K562 (cell line): ENCODE results near the gene PIK3R5. TPM values are rescaled to one million over a fixed set of nuclear protein-coding genes. Genes with fewer than 3 reads are reported as not detected.

ENCODE experiments used
- ATAC-seq: fragments of 200-7000 bp; cut with Tn5 transposase; 3 replicates; pipeline ENCODE4 v1.9.1; 2020; ENCODE audit warnings: moderate library complexity
- BruUV-seq: library from RNA; stranded (reverse); fragments of 400-500 nt; replicated peaks from 2 replicates; lab custom pipeline; 2021; lab: Mats Ljungman, UMichigan
- CTCF ChIA-PET: fragments of 300-600 bp; formaldehyde crosslinking; extraction: SDS; loops from one replicate; lab custom pipeline; 2021; ENCODE audit warnings: low intra/inter-chr PET ratio; lab: Yijun Ruan, JAX
- POLR2A ChIA-PET: fragments of 300-600, 350-650 bp; sonication (Branson Sonifier 250); formaldehyde crosslinking; extraction: SDS; loops from one replicate; lab custom pipeline; 2021; ENCODE audit warnings: antibody characterized with exemption, inconsistent platforms; lab: Yijun Ruan, JAX
- DNase-seq, 4 experiments: peaks; one replicate each; pipeline versions ENCODE4 v3.0.0 to v3.0.0-alpha.2; 2011 to 2018; ENCODE audit warnings: low spot score in 3 of 4, mixed read lengths in 3 of 4; ENCODE audit errors: extremely low read depth in 1 of 4
- FAIRE-seq: peaks from 2 replicates; lab custom pipeline; 2011; peaks lifted over from hg19 to GRCh38; lab: Jason Lieb, UNC
- H2AFZ ChIP-seq: 2 replicates; pipeline ENCODE4 v1.6.0; 2011; ENCODE audit warnings: low read depth, low read length, control low read depth, inconsistent platforms
- H3K27ac ChIP-seq: fragments of 200-600 bp; 3 replicates; pipeline ENCODE4 v1.8.0; 2011; ENCODE audit warnings: low read depth, mild to moderate bottlenecking, control low read depth, inconsistent platforms, low read length, moderate library complexity, mixed read lengths; ENCODE audit errors: extremely low read depth
- H3K27me3 ChIP-seq, 2 experiments: fragments of 300-600 bp in 1 of 2; 2 replicates in 1 of 2; 3 replicates in 1 of 2; pipeline versions ENCODE4 v1.6.0 to v1.8.0; 2011; ENCODE audit warnings: inconsistent platforms in 2 of 2, low read length in 2 of 2, mild to moderate bottlenecking in 1 of 2, mixed read lengths in 1 of 2, moderate library complexity in 1 of 2; ENCODE audit not compliant: control insufficient read depth in 2 of 2, insufficient read depth in 2 of 2
- H3K36me3 ChIP-seq: fragments of 300-600 bp; 3 replicates; pipeline ENCODE4 v1.8.0; 2011; ENCODE audit warnings: mild to moderate bottlenecking, low read length, inconsistent platforms; ENCODE audit not compliant: control insufficient read depth, insufficient read depth
- H3K4me1 ChIP-seq, 2 experiments: fragments of 200-600 bp in 1 of 2; replicated peaks in 1 of 2; 2 replicates in 1 of 2; 3 replicates in 1 of 2; pipeline versions ENCODE4 v1.5.1 to v1.8.0; 2011; ENCODE audit warnings: inconsistent platforms in 2 of 2, low read length in 2 of 2, mild to moderate bottlenecking in 1 of 2, mixed read lengths in 1 of 2, moderate library complexity in 1 of 2; ENCODE audit not compliant: control insufficient read depth in 2 of 2, insufficient read depth in 2 of 2
- H3K4me2 ChIP-seq: 2 replicates; pipeline ENCODE4 v1.6.1; 2011; ENCODE audit warnings: low read length, control low read depth, inconsistent platforms, mixed read lengths; ENCODE audit not compliant: insufficient read depth
- H3K4me3 ChIP-seq: fragments of 200-600 bp; sonication (generic), shearing (Covaris generic); 2 replicates; pipeline ENCODE4 v1.5.1; 2016; ENCODE audit warnings: control low read depth, inconsistent platforms
- H3K79me2 ChIP-seq: fragments of 200-600 bp; 3 replicates; pipeline ENCODE4 v1.8.0; 2011; ENCODE audit warnings: low read length, inconsistent platforms; ENCODE audit not compliant: control insufficient read depth, insufficient read depth
- H3K9ac ChIP-seq, 2 experiments: 2 replicates each; pipeline versions ENCODE4 v1.6.0 to v1.6.1; 2011; ENCODE audit warnings: low read depth in 2 of 2, low read length in 2 of 2, control low read depth in 1 of 2, inconsistent platforms in 1 of 2, mild to moderate bottlenecking in 1 of 2, mixed read lengths in 1 of 2; ENCODE audit not compliant: insufficient read depth in 1 of 2
- H3K9me1 ChIP-seq: one replicate; pipeline ENCODE4 v1.6.0; 2011; ENCODE audit warnings: inconsistent platforms, mild to moderate bottlenecking, low read length, moderate library complexity; ENCODE audit not compliant: control insufficient read depth, insufficient read depth
- H3K9me3 ChIP-seq: replicated peaks from 2 replicates; pipeline ENCODE4 v1.5.1; 2011; ENCODE audit warnings: low read depth, low read length, inconsistent platforms; ENCODE audit not compliant: control insufficient read depth, insufficient read depth
- H4K20me1 ChIP-seq: replicated peaks from 2 replicates; pipeline ENCODE4 v1.6.1; 2011; ENCODE audit warnings: low read length, inconsistent platforms, mixed read lengths; ENCODE audit not compliant: control insufficient read depth, insufficient read depth
- ARID1B ChIP-seq: fragments of 450-650 bp; IDR thresholded peaks from 2 replicates; pipeline ENCODE4 v1.6.1; 2016; ENCODE audit warnings: antibody characterized with exemption, mild to moderate bottlenecking, inconsistent platforms
- CBFA2T2 ChIP-seq: fragments of 450-650 bp; conservative IDR thresholded peaks from 2 replicates; pipeline ENCODE4 v1.6.1; 2017; ENCODE audit warnings: mild to moderate bottlenecking
- FUS ChIP-seq: fragments of 200-400 bp; formaldehyde crosslinking; optimal IDR thresholded peaks from 2 replicates; pipeline ENCODE3; 2017; ENCODE audit warnings: low read depth, low read length
- LEF1 ChIP-seq: fragments of 450-650 bp; IDR thresholded peaks from 2 replicates; pipeline ENCODE4 v1.6.1; 2016; ENCODE audit warnings: mild to moderate bottlenecking
- MTA3 ChIP-seq: fragments of 450-650 bp; formaldehyde crosslinking; IDR thresholded peaks from 2 replicates; pipeline ENCODE4 v1.6.1; 2017; ENCODE audit warnings: mild to moderate bottlenecking, borderline replicate concordance
- NR4A1 ChIP-seq, 2 experiments: fragments of 250-450 bp in 1 of 2; fragments of 450-650 bp in 1 of 2; sonication (Bioruptor Pico) in 1 of 2; IDR thresholded peaks; 2 replicates each; pipeline versions ENCODE4 v1.4.0 to v1.6.1; 2016 to 2020; ENCODE audit warnings: mild to moderate bottlenecking in 2 of 2, missing compliant biosample characterization in 1 of 2, missing genetic modification characterization in 1 of 2, moderate library complexity in 1 of 2
- POLR2G ChIP-seq: fragments of 200-400 bp; formaldehyde crosslinking; IDR thresholded peaks from 2 replicates; pipeline ENCODE4 v1.6.1; 2017; ENCODE audit warnings: low read depth, mild to moderate bottlenecking, antibody characterized with exemption, low read length, moderate library complexity
- TBP ChIP-seq: optimal IDR thresholded peaks from 2 replicates; pipeline ENCODE3; 2011; ENCODE audit warnings: low read depth, low read length, improper control_type of control experiment
- TCFL5 ChIP-seq: fragments of 250-450 bp; sonication (Bioruptor Pico); conservative IDR thresholded peaks from 2 replicates; pipeline ENCODE4 v1.6.1; 2021; ENCODE audit warnings: mild to moderate bottlenecking, moderate library complexity, matching md5 sums
- THRAP3 ChIP-seq: fragments of 450-650 bp; IDR thresholded peaks from 2 replicates; pipeline ENCODE4 v1.6.1; 2016; ENCODE audit warnings: mild to moderate bottlenecking, inconsistent platforms, borderline replicate concordance
- TSC22D4 ChIP-seq: fragments of 450-650 bp; IDR thresholded peaks from 2 replicates; pipeline ENCODE4 v1.6.1; 2016; ENCODE audit warnings: missing genetic modification characterization, missing biosample characterization, control low read depth
- ZNF217 ChIP-seq: sonication (generic); formaldehyde crosslinking; IDR thresholded peaks from 2 replicates; pipeline ENCODE4 v1.8.0; 2022; ENCODE audit warnings: mild to moderate bottlenecking, missing genetic modification reagents
- ZNF76 ChIP-seq: fragments of 250-450 bp; sonication (Bioruptor Pico); IDR thresholded peaks from 2 replicates; pipeline ENCODE4 v1.4.0; 2020; ENCODE audit warnings: mild to moderate bottlenecking, moderate library complexity, borderline replicate concordance
- WGBS: fragments of 100-300 bp; shearing (Covaris generic); methylation state at CpG from one replicate; pipeline ENCODE4 v1.1.6; 2016; ENCODE audit warnings: low coverage, mixed read lengths; ENCODE audit not compliant: insufficient coverage; ENCODE audit errors: missing lambda C conversion rate; 5-methylcytosine and 5-hydroxymethylcytosine counted together
- in situ Hi-C: fragments of 300-500 bp; cut with MboI; formaldehyde crosslinking; loops from 4 replicates; pipeline ENCODE4 v1.15.0; 2018; ENCODE audit warnings: inconsistent platforms, mixed read lengths
- intact Hi-C: fragments of 100-400 bp; cut with micrococcal nuclease; formaldehyde crosslinking; loops from 2 replicates; pipeline ENCODE4 v1.14.2; 2022
- polyA plus RNA-seq, 8 experiments: library from polyadenylated mRNA; depleted of rRNA in 4 of 8; stranded (reverse) in 5 of 8; unstranded in 3 of 8; fragments of >200 nt; fragmentation: Nextera tagmentation in 2 of 8; fragmentation: Illumina TruSeq in 1 of 8; extraction: Ambion mirVana in 2 of 8; extraction: Trizol in 1 of 8; gene quantifications; 2 replicates each; pipeline versions ENCODE4 v1.2.1 to v1.2.3, GENCODE V29; 2011 to 2014; ENCODE audit warnings: inconsistent platforms in 1 of 8, missing spikeins in 1 of 8
- total RNA-seq, 7 experiments: library from RNA; depleted of rRNA in 6 of 7; stranded (reverse); fragments of >200 nt in 6 of 7; fragmentation: Illumina TruSeq in 2 of 7; extraction: Trizol in 2 of 7; gene quantifications; 2 replicates each; pipeline versions ENCODE4 v1.2.1 to v1.2.3, GENCODE V29; 2011 to 2021; ENCODE audit warnings: low replicate concordance in 1 of 7
- TF ChIP-seq, protein P1 (sequence below): fragments of 250-450 bp; sonication (Bioruptor Pico); IDR thresholded peaks from 2 replicates; pipeline ENCODE4 v1.4.0; 2020; ENCODE audit warnings: mild to moderate bottlenecking, moderate library complexity, borderline replicate concordance
- TF ChIP-seq, protein P2 (sequence below): sonication (generic); IDR thresholded peaks from 2 replicates; pipeline ENCODE4 v1.6.1; 2016
- TF ChIP-seq, protein P3 (sequence below): fragments of 450-650 bp; formaldehyde crosslinking; IDR thresholded peaks from 2 replicates; pipeline ENCODE4 v1.4.0; 2022; ENCODE audit warnings: missing genetic modification characterization

Gene PIK3R5
- total and polyA plus RNA-seq, 9 of the 15 experiments (the other 6 are each of a cell fraction or from before 2014, with no cell fraction given), result 0.01 to 0.38 TPM; not detected in 7

DNA sequence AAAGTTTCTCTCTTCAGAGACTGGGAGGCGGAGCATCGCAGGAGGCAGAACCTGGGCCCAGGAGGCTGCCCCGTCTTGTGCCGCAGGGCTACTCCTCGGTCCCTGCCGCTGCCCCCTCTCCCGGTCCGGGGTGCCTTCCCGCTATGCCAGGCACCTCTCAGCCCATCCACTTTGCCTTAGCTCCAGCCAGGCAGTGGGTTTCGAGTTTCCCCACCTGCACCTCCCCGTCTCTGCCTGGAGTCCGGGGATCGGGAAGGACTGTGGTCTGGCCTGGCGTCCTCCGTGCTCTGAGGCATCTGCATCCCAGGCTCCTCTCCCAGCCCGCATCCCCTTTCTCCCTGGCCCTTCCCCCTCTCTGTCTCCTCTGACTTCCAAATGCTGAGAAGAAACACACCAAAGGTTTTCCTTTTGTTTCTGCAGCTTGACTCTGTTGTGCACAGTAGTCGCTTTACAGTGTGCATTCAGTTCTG lies 71.3 kb downstream of the PIK3R5 start (continued):
- TF ChIP-seq THRAP3 (no peak), NR4A1 (CRISPR knock-in tag; IDR thresholded peaks at IDR 0.05) (no peak), NR4A1 (tag; IDR thresholded peaks at IDR 0.05) (no peak), TSC22D4 (tag) (no peak), MTA3 (no peak), TBP (no peak)
- TF ChIP-seq, protein P1, sequence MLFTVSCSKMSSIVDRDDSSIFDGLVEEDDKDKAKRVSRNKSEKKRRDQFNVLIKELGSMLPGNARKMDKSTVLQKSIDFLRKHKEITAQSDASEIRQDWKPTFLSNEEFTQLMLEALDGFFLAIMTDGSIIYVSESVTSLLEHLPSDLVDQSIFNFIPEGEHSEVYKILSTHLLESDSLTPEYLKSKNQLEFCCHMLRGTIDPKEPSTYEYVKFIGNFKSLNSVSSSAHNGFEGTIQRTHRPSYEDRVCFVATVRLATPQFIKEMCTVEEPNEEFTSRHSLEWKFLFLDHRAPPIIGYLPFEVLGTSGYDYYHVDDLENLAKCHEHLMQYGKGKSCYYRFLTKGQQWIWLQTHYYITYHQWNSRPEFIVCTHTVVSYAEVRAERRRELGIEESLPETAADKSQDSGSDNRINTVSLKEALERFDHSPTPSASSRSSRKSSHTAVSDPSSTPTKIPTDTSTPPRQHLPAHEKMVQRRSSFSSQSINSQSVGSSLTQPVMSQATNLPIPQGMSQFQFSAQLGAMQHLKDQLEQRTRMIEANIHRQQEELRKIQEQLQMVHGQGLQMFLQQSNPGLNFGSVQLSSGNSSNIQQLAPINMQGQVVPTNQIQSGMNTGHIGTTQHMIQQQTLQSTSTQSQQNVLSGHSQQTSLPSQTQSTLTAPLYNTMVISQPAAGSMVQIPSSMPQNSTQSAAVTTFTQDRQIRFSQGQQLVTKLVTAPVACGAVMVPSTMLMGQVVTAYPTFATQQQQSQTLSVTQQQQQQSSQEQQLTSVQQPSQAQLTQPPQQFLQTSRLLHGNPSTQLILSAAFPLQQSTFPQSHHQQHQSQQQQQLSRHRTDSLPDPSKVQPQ, result no peak

DNA sequence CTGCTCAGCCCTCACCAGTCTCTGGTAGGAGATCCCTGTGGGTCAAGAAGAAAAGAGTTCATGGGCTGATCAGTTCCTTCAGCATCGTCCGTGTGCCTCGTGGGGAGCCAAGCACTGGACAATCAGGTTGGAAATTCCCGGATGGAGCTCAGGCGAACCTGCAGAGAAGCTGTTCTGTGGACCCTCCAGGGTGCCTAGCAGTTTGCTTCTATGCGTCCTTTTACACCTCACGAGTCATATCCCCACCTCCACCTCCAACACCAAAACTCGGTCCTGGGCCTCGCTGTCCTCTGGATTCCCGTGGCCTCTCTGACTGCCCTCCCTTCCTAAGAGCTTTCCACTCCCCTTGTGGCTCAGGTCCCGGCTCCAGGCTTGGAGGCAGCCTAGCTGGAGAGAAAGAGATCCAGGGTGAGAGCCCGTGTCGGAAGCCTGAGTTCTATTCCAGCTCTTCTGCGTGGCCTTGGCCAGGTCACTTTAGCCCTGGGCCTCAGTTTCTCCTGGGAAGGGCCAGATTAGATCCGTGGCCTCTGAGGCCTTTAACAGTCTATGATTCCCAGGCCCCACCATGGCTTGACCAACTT lies 71.8 kb downstream of the PIK3R5 start:
- H3K9me1 ChIP-seq, result no peaks in the 10 kb centered on the region
- peaks cover 2 to 19% of the 10 kb centered on the region in 2 experiments; a peak in 2 of 5 replicates for H3K27me3 ChIP-seq
- H3K9me3 ChIP-seq, result no peaks in the 10 kb centered on the region
- H2AFZ ChIP-seq, result no peak overlapping the region
- intact Hi-C loops (loop anchor here (10.0 kb wide), 2 partner anchors 101 to 149 kb away; partner anchors contain the start of gene CCDC42), in situ Hi-C loops (loop anchor here (5.0 kb wide), 1 partner anchor 96 kb away; the partner anchor contains the start of gene MFSD6L)
- FAIRE-seq (no peak), ATAC-seq (no peak), DNase-seq (no peak)
- H3K27ac ChIP-seq, result no peak overlapping the region
- WGBS, result 6% methylated on average over 14 of the region's 15 CpGs
- POLR2A ChIA-PET, result no interaction called here
- H3K9ac ChIP-seq, result no peak overlapping the region
- H3K79me2 ChIP-seq, result no peaks in the 10 kb centered on the region
- no peak overlapping the region for H3K4me2 ChIP-seq
- no peak overlapping the region for H3K4me3 ChIP-seq
- H3K4me1 ChIP-seq, result no peaks in the 10 kb centered on the region; a peak in 1 of 5 replicates
- BruUV-seq, result no TSS peak
- no peaks in the 10 kb centered on the region for H3K36me3 ChIP-seq
- CTCF ChIA-PET, result no interaction called here
- no peaks in the 10 kb centered on the region; the same call in 1 of the 2 replicates for H4K20me1 ChIP-seq
- TF ChIP-seq ZNF76 (CRISPR knock-in tag) (no peak), CBFA2T2 (no peak), TCFL5 (CRISPR knock-in tag) (no peak), FUS (no peak), ARID1B (no peak), ZNF217 (no peak), LEF1 (no peak), POLR2G (no peak)
- TF ChIP-seq, protein P2, sequence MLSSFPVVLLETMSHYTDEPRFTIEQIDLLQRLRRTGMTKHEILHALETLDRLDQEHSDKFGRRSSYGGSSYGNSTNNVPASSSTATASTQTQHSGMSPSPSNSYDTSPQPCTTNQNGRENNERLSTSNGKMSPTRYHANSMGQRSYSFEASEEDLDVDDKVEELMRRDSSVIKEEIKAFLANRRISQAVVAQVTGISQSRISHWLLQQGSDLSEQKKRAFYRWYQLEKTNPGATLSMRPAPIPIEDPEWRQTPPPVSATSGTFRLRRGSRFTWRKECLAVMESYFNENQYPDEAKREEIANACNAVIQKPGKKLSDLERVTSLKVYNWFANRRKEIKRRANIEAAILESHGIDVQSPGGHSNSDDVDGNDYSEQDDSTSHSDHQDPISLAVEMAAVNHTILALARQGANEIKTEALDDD, result no peak
- TF ChIP-seq, protein P3, sequence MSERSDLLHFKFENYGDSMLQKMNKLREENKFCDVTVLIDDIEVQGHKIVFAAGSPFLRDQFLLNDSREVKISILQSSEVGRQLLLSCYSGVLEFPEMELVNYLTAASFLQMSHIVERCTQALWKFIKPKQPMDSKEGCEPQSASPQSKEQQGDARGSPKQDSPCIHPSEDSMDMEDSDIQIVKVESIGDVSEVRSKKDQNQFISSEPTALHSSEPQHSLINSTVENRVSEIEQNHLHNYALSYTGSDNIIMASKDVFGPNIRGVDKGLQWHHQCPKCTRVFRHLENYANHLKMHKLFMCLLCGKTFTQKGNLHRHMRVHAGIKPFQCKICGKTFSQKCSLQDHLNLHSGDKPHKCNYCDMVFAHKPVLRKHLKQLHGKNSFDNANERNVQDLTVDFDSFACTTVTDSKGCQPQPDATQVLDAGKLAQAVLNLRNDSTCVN (CRISPR knock-in tag), result no peak
